ENCODE measurements around the gene TEX14.
A peak's percentile ranks its signal among the peaks of the same experiment; 100 is the strongest.

Gene TEX14

DNA sequence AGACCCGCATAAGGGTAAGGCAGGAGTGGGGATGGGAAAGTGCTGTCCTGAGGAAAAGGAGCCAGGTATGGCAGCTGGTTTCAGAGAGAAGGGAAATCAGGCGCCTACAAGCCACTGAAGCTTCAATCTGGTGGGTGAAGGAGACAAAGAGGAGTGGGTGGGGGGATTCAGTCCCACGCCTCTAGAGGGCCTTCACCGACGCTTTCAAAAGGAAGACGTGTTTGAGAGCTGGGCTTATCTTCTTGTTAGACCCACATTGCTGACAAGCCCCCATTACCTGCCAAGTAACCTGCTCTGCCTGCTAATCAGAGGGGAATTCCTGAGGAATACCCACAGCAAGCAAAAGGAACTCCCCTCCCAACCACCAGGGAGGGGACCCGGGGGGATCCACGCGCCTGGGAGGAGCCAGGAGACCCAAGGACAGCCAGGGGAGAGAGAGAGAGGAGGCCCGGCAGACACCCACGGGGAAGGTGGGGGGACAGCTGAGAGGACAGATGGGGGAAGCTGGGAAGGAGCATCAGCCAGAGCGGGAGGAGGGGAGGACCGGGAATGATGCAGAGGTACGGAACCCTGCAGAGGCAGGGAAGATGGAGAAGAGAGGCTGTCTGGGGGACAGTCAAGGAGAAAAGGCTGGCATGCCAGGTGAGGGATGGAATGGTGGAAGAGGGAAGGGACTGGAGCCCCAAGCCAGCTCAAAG is 178.4 kb downstream of the TEX14 start:
- no peak for TF ChIP-seq EZH2phosphoT487 (conservative IDR thresholded peaks at IDR 0.05; ENCODE audit: low read length)
- TF ChIP-seq, protein P1, sequence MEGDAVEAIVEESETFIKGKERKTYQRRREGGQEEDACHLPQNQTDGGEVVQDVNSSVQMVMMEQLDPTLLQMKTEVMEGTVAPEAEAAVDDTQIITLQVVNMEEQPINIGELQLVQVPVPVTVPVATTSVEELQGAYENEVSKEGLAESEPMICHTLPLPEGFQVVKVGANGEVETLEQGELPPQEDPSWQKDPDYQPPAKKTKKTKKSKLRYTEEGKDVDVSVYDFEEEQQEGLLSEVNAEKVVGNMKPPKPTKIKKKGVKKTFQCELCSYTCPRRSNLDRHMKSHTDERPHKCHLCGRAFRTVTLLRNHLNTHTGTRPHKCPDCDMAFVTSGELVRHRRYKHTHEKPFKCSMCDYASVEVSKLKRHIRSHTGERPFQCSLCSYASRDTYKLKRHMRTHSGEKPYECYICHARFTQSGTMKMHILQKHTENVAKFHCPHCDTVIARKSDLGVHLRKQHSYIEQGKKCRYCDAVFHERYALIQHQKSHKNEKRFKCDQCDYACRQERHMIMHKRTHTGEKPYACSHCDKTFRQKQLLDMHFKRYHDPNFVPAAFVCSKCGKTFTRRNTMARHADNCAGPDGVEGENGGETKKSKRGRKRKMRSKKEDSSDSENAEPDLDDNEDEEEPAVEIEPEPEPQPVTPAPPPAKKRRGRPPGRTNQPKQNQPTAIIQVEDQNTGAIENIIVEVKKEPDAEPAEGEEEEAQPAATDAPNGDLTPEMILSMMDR (IDR thresholded peaks at IDR 0.05; ENCODE audit: insufficient read depth, low read length, poor library complexity, severe bottlenecking): no peak
- no peaks in the 10 kb centered on the region for H3K27me3 ChIP-seq (ENCODE audit: low read length)
- no peak overlapping the region for H3K27ac ChIP-seq (ENCODE audit: low read depth, low read length)
- peaks cover 12% of the 10 kb centered on the region; the same call in 1 of the 2 replicates for H3K79me2 ChIP-seq (ENCODE audit: insufficient read depth, low read length)
- peaks cover 26% of the 10 kb centered on the region for H3F3A ChIP-seq (ENCODE audit: insufficient read depth)
- H4K20me1 ChIP-seq (ENCODE audit: low read depth, low read length): no peaks in the 10 kb centered on the region
- H3K9me2 ChIP-seq (replicated peaks; ENCODE audit: insufficient read depth, low read length): no peaks in the 10 kb centered on the region
- no peak overlapping the region for H2AFZ ChIP-seq (ENCODE audit: low read depth, low read length, severe bottlenecking)
- peak overlapping the region; percentile 89 for H3K4me3 ChIP-seq (ENCODE audit: insufficient read depth, low read length, poor library complexity, severe bottlenecking)
- H3K4me2 ChIP-seq (ENCODE audit: low read depth, low read length, poor library complexity, severe bottlenecking): peak overlapping the region; percentile 73
- no peaks in the 10 kb centered on the region for H3K9me3 ChIP-seq (ENCODE audit: insufficient read depth, low read length)
- H3K9ac ChIP-seq (ENCODE audit: low read length): peak overlapping the region; percentile 81
- no peaks in the 10 kb centered on the region; the same call in 1 of the 2 replicates for H3K36me3 ChIP-seq (ENCODE audit: low read length)

DNA sequence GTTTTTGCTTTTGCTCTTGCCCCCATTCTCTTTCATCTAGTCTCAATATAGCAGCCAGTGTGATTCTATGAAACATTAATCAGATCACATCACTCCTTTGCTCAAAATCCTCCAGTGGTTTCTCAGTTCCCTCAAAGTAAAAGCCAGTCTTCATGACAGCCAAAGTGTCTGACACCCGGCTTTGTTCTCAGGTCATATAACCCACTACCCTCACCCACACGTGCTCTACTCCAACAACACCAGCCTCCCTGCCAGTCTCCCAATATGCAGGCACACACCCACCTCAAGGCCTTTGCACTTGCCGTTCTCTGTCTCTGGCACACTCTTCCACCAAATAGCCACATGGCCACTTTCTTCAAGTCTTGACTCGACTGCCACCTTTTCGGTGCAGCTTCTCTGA is 181.8 kb downstream of the TEX14 start:
- Histone ChIP-seq H3K9me2 (replicated peaks; ENCODE audit: insufficient read depth, low read length) (no peaks in the 10 kb centered on the region), H3K79me2 (ENCODE audit: insufficient read depth, low read length) (peaks cover 9% of the 10 kb centered on the region; the same call in 1 of the 2 replicates), H3F3A (ENCODE audit: insufficient read depth) (peaks cover 4% of the 10 kb centered on the region)

DNA sequence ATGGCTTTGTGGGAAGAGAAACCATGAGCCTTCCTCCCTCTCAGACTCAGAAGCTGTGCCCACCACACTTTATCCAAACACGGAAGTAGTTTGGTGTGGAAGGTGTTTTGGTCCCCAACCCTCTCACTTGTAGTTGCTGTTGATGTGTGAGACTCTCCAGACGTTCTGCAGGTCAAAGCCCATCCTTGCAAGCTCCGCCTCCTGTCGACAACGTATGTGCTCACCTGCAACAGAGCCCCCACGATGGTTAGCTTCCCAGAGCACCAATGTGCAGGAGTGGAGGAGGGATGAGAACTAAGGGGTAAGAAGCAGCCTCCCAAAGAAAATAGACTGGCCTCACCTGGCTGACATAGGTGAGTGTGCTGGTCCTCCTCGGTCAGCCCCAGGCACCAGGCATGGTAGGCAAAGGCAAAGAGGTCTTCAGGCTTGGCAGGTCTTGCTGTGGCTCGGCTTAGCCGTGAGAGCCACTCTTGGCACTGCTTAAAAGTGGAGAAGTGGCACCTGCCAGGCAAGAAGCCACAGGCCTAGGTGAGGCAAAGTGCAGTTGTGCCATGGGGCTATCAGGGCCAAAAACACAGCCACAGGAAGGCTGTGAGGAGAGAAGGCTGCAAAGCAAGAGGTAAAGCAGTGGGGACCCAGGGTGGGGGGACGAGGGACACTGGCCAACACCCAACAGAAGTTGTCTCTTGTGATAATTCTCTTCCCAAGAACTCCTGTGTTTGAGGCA is 183.3 kb downstream of the TEX14 start:
- peaks cover 2% of the 10 kb centered on the region; the same call in 1 of the 2 replicates for H3K36me3 ChIP-seq (ENCODE audit: low read length)
- H3K79me2 ChIP-seq (ENCODE audit: insufficient read depth, low read length): peaks cover 2% of the 10 kb centered on the region; the same call in 1 of the 2 replicates
- no peak overlapping the region for H3K4me3 ChIP-seq (ENCODE audit: insufficient read depth, low read length, poor library complexity, severe bottlenecking)
- H3K9me3 ChIP-seq (ENCODE audit: insufficient read depth, low read length): no peaks in the 10 kb centered on the region
- no peaks in the 10 kb centered on the region for H3K9me2 ChIP-seq (replicated peaks; ENCODE audit: insufficient read depth, low read length)
- H3K9ac ChIP-seq (ENCODE audit: low read length): no peak overlapping the region
- no peaks in the 10 kb centered on the region for H3K27me3 ChIP-seq (ENCODE audit: low read length)
- H3F3A ChIP-seq (ENCODE audit: insufficient read depth): no peaks in the 10 kb centered on the region
- no peak overlapping the region for H3K27ac ChIP-seq (ENCODE audit: low read depth, low read length)
- H3K4me2 ChIP-seq (ENCODE audit: low read depth, low read length, poor library complexity, severe bottlenecking): no peak overlapping the region
- TF ChIP-seq EZH2phosphoT487 (conservative IDR thresholded peaks at IDR 0.05; ENCODE audit: low read length): no peak
- TF ChIP-seq, protein P1 (IDR thresholded peaks at IDR 0.05; ENCODE audit: insufficient read depth, low read length, poor library complexity, severe bottlenecking): no peak
- no peaks in the 10 kb centered on the region for H4K20me1 ChIP-seq (ENCODE audit: low read depth, low read length)
- H2AFZ ChIP-seq (ENCODE audit: low read depth, low read length, severe bottlenecking): no peak overlapping the region

More for the DNA sequence above, 181.8 kb downstream of the TEX14 start:
- no peaks in the 10 kb centered on the region for H3K27me3 ChIP-seq (ENCODE audit: low read length)
- no peak overlapping the region for H3K4me2 ChIP-seq (ENCODE audit: low read depth, low read length, poor library complexity, severe bottlenecking)
- H2AFZ ChIP-seq (ENCODE audit: low read depth, low read length, severe bottlenecking): no peak overlapping the region
- TF ChIP-seq EZH2phosphoT487 (conservative IDR thresholded peaks at IDR 0.05; ENCODE audit: low read length): no peak
- no peak overlapping the region for H3K4me3 ChIP-seq (ENCODE audit: insufficient read depth, low read length, poor library complexity, severe bottlenecking)
- no peak overlapping the region for H3K9ac ChIP-seq (ENCODE audit: low read length)
- H4K20me1 ChIP-seq (ENCODE audit: low read depth, low read length): no peaks in the 10 kb centered on the region
- H3K36me3 ChIP-seq (ENCODE audit: low read length): peaks cover 2% of the 10 kb centered on the region; the same call in 1 of the 2 replicates
- H3K9me3 ChIP-seq (ENCODE audit: insufficient read depth, low read length): no peaks in the 10 kb centered on the region
- no peak overlapping the region for H3K27ac ChIP-seq (ENCODE audit: low read depth, low read length)

All from SU-DHL-6 (cell line).